GM19035 (cell line): ENCODE results near the gene PROK2.

ENCODE experiments used
- ATAC-seq: cut with Tn5 transposase; IDR thresholded peaks from one replicate; pipeline ENCODE4 v1.9.1; 2021; ENCODE audit not compliant: unreplicated experiment

Gene PROK2

DNA sequence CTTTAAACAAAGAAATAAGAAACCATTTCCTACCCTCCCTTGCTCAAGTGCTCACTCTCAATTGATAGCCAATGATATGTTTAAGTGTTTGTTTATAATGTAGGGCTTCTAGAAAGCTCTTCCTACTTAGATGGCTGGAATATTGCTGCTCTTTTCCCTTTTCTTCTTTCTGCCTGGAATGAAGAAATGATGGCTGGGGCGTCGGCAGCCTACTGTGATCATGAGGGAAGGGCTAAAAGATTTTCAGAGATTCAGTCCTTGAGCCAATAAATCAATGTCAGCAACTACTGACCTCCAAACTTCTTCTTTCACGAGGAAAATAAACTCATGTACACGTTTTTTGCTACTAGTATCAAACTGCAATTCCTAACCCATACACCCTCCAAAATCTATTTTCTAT, 33.3 kb downstream of the PROK2 start:
- ATAC-seq: no peak

- ATAC-seq: no peak
These were observed 40.2 kb downstream of the PROK2 start for GRCh38 chr3:71744738-71745137.

- no peak for ATAC-seq
These were observed 42.3 kb downstream of the PROK2 start for GRCh38 chr3:71742621-71743020.

GRCh38 chr3:71734881-71735280, 50.1 kb downstream of the PROK2 start:
- no peak for ATAC-seq

GRCh38 chr3:71733319-71733718, 51.6 kb downstream of the PROK2 start:
- no peak for ATAC-seq

- no peak for ATAC-seq
These were observed 52.3 kb downstream of the PROK2 start for GRCh38 chr3:71732637-71733036.

- ATAC-seq: no peak
These were observed 56.2 kb downstream of the PROK2 start for GRCh38 chr3:71728632-71729342.

- no peak for ATAC-seq
These were observed 58.8 kb downstream of the PROK2 start for GRCh38 chr3:71726146-71726545.

DNA sequence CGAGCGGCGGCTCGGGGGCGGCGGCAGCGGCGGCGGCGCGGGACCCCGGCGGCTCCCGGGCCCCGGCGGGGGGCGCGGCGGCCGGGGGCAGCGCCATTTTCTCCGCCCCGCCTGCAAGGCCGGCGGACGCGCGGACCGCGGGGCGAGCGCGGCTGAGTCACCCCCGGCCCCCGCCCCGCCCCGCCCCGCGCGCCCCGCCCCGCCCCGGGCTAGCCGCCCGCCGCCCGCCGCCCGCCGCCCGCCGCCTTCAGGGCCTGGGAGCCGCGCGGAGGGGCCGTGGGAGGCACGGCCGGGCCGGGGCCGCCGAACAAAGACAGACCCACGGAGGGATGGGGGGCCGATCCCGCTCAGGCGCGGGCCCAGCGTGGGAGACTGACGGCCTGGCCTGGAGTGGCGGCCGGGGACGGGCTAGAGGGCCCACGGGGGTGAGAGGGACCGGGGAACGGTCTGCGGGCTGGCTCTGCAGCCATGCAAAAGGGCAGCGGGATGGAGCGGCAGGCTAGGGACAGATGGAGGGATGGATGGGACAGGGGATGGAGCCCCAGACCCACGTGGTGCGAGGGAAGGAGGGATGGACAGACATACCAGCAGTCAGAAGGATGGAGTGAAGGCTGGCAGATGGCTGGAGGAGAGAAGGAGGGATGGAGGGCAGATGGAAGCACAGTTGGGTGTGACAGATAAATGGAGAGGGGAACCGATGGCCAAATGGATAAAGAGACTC, 59.5 kb downstream of the PROK2 start, which contains the start of gene EIF4E3:
TSS of gene EIF4E3 (minus strand) at position 132 of the 721 bp plus-strand sequence. CDS start at position 97, 35 bp downstream.
- peak; percentile 47 for ATAC-seq

DNA sequence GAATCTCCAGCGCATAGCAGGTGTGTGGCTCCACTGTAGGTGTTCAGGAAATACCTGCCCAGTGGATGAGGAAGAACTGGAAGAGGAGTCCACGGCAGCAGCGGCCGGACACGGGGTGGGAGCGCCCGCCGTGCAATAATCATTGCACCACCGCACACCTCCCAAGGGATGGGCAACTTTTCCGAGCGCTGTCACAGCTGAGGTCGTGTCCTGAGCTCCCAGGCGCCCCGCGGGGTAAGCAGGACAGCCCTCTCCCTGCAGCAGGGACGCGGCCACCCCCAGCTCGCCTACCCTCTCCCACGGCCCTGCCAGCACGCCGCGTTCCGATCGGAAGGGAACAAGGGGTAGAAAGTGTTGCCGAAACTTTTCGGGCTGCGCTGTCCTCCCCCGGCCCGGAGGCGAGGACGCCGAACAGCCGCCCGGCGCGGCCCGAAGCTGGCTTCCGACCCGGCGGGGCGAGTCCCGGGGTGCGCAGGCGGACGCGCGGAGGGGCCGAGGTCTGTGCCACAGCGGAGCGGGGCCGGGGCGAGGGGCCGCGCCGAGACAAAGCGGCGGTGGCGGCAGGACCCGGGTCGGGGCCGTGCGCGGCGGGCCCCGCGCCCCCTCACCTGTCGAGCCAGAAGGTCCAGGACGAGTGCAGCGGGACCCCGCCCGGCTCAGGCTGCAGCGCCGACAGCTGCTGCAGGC, 60.2 kb downstream of the PROK2 start:
- ATAC-seq: peak; percentile 58

GRCh38 chr3:71724171-71724453, 60.8 kb downstream of the PROK2 start:
- ATAC-seq: no peak

GRCh38 chr3:71723452-71724170, 61.3 kb downstream of the PROK2 start:
- no peak for ATAC-seq

GRCh38 chr3:71722693-71723092, 62.3 kb downstream of the PROK2 start:
- ATAC-seq: no peak
